ENCODE data around the gene FUT4.

Gene FUT4

GRCh38 chr11:94583213-94583865 lies 39.6 kb downstream of the FUT4 start:
- no peak for DNase-seq (ENCODE audit: insufficient read length, low spot score)
- no peak for TF ChIP-seq CTCF (IDR thresholded peaks at IDR 0.05; ENCODE audit: insufficient read depth, missing control alignments)
- FAIRE-seq, result no peak

GRCh38 chr11:94583866-94584500 lies 40.3 kb downstream of the FUT4 start:
- FAIRE-seq, result no peak
- DNase-seq (ENCODE audit: insufficient read length, low spot score), result no peak
- TF ChIP-seq CTCF (IDR thresholded peaks at IDR 0.05; ENCODE audit: insufficient read depth, missing control alignments), result no peak

- TF ChIP-seq CTCF (IDR thresholded peaks at IDR 0.05; ENCODE audit: insufficient read depth, missing control alignments), result no peak
- no peak for DNase-seq (ENCODE audit: insufficient read length, low spot score)
- no peak for FAIRE-seq
These were observed 41.3 kb downstream of the FUT4 start for GRCh38 chr11:94584978-94585377.

- DNase-seq (ENCODE audit: insufficient read length, low spot score) (no peak), FAIRE-seq (no peak)
- TF ChIP-seq CTCF (IDR thresholded peaks at IDR 0.05; ENCODE audit: insufficient read depth, missing control alignments), result no peak
These were observed 41.7 kb downstream of the FUT4 start for GRCh38 chr11:94585399-94585798.

GRCh38 chr11:94586546-94586945 lies 42.8 kb downstream of the FUT4 start:
- no peak for TF ChIP-seq CTCF (IDR thresholded peaks at IDR 0.05; ENCODE audit: insufficient read depth, missing control alignments)
- DNase-seq (ENCODE audit: insufficient read length, low spot score) (no peak), FAIRE-seq (no peak)

GRCh38 chr11:94586978-94587377 lies 43.3 kb downstream of the FUT4 start:
- DNase-seq (ENCODE audit: insufficient read length, low spot score), result no peak
- FAIRE-seq, result no peak
- no peak for TF ChIP-seq CTCF (IDR thresholded peaks at IDR 0.05; ENCODE audit: insufficient read depth, missing control alignments)

GRCh38 chr11:94588366-94588942 lies 44.7 kb downstream of the FUT4 start:
- DNase-seq (ENCODE audit: insufficient read length, low spot score) (no peak), FAIRE-seq (no peak)
- TF ChIP-seq CTCF (IDR thresholded peaks at IDR 0.05; ENCODE audit: insufficient read depth, missing control alignments), result no peak

Measured in D721Med (cell line).